HEK293 (cell line): ENCODE data around the gene PAX9.

ENCODE experiments used
- CTCF ChIA-PET: fragments of 350-600 bp; formaldehyde crosslinking; extraction: SDS; loops from one replicate; lab custom pipeline; 2021; ENCODE audit warnings: antibody characterized with exemption; lab: Yijun Ruan, JAX
- POLR2A ChIA-PET: fragments of 300-600 bp; formaldehyde crosslinking; extraction: SDS; loops from one replicate; lab custom pipeline; 2020; ENCODE audit warnings: antibody characterized with exemption, inconsistent platforms; lab: Yijun Ruan, JAX
- H3K27ac ChIP-seq: fragments of 200-500 bp; sonication (Bioruptor generic); 2 replicates; pipeline ENCODE4 v1.5.1; 2014; ENCODE audit warnings: low read depth, low read length, control low read depth, inconsistent platforms; ENCODE audit errors: extremely low read depth
- H3K36me3 ChIP-seq, 2 experiments: fragments of 200-500 bp in 1 of 2; sonication (Bioruptor generic) in 1 of 2; 1 replicate in 1 of 2; 2 replicates in 1 of 2; pipeline ENCODE4 v1.5.1; 2014 to 2017; ENCODE audit warnings: inconsistent platforms in 2 of 2, low read length in 2 of 2; ENCODE audit not compliant: control insufficient read depth in 2 of 2, insufficient read depth in 1 of 2
- H3K4me1 ChIP-seq: fragments of 200-500 bp; sonication (Bioruptor generic); 2 replicates; pipeline ENCODE4 v1.5.1; 2014; ENCODE audit warnings: mild to moderate bottlenecking, low read length, inconsistent platforms; ENCODE audit not compliant: control insufficient read depth, insufficient read depth
- H3K4me3 ChIP-seq: 2 replicates; pipeline ENCODE4 v1.5.1; 2011; ENCODE audit warnings: low read depth, mild to moderate bottlenecking, control low read depth, low read length, moderate library complexity
- H3K9me3 ChIP-seq: fragments of 200-500 bp; sonication (Bioruptor generic); 2 replicates; pipeline ENCODE4 v1.5.1; 2014; ENCODE audit warnings: low read depth, low read length, inconsistent platforms; ENCODE audit not compliant: control insufficient read depth, insufficient read depth
- BCL11B ChIP-seq: fragments of 450-650 bp; formaldehyde crosslinking; IDR thresholded peaks from 2 replicates; pipeline ENCODE4 v1.5.1; 2016; ENCODE audit warnings: low read depth, missing biosample characterization, missing genetic modification characterization
- KLF9 ChIP-seq: fragments of 450-650 bp; formaldehyde crosslinking; IDR thresholded peaks from 2 replicates; pipeline ENCODE4 v1.5.1; 2016; ENCODE audit warnings: missing biosample characterization, missing genetic modification characterization, low read depth
- SETDB1 ChIP-seq: IDR thresholded peaks from one replicate; pipeline ENCODE4 v1.6.1; 2017; ENCODE audit warnings: mild to moderate bottlenecking, low read length, moderate library complexity, mixed read lengths; ENCODE audit not compliant: insufficient read length
- TCF7L2 ChIP-seq: IDR thresholded peaks from 2 replicates; pipeline ENCODE4 v1.6.1; 2011; ENCODE audit warnings: low read depth, mild to moderate bottlenecking, inconsistent platforms, low read length, moderate library complexity, borderline replicate concordance
- TRIM28 ChIP-seq: IDR thresholded peaks from 2 replicates; pipeline ENCODE4 v1.6.1; 2011; ENCODE audit warnings: low read length, control low read depth, borderline replicate concordance
- ZBTB11 ChIP-seq: fragments of 450-650 bp; formaldehyde crosslinking; conservative IDR thresholded peaks from 2 replicates; pipeline ENCODE4 v1.5.1; 2016; ENCODE audit warnings: low read depth, missing biosample characterization, missing genetic modification characterization
- ZNF112 ChIP-seq: fragments of 450-650 bp; formaldehyde crosslinking; IDR thresholded peaks from 2 replicates; pipeline ENCODE4 v1.5.0; 2017; ENCODE audit warnings: missing biosample characterization, missing genetic modification characterization
- ZNF140 ChIP-seq: fragments of 450-650 bp; formaldehyde crosslinking; IDR thresholded peaks from 2 replicates; pipeline ENCODE4 v1.5.1; 2016; ENCODE audit warnings: missing biosample characterization, missing genetic modification characterization
- ZNF274 ChIP-seq, 2 experiments: fragments of 200-500 bp in 1 of 2; fragments of 450-650 bp in 1 of 2; sonication (Bioruptor generic) in 1 of 2; formaldehyde crosslinking in 1 of 2; IDR thresholded peaks; 2 replicates each; pipeline versions ENCODE4 v1.5.1 to v1.6.1; 2014 to 2016; ENCODE audit warnings: borderline replicate concordance in 1 of 2, inconsistent platforms in 1 of 2, low read length in 1 of 2, missing biosample characterization in 1 of 2, missing genetic modification characterization in 1 of 2
- ZNF324 ChIP-seq: fragments of 450-650 bp; formaldehyde crosslinking; IDR thresholded peaks from 2 replicates; pipeline ENCODE4 v1.5.1; 2016; ENCODE audit warnings: missing biosample characterization, missing genetic modification characterization
- ZNF366 ChIP-seq: fragments of 450-650 bp; formaldehyde crosslinking; conservative IDR thresholded peaks from 2 replicates; pipeline ENCODE4 v1.5.1; 2016; ENCODE audit warnings: missing biosample characterization, missing genetic modification characterization
- ZNF510 ChIP-seq: fragments of 450-650 bp; formaldehyde crosslinking; IDR thresholded peaks from 2 replicates; pipeline ENCODE4 v1.5.1; 2018; ENCODE audit warnings: mild to moderate bottlenecking, missing genetic modification characterization, missing biosample characterization; ENCODE audit not compliant: insufficient replicate concordance
- ZNF521 ChIP-seq: fragments of 450-650 bp; formaldehyde crosslinking; IDR thresholded peaks from 2 replicates; pipeline ENCODE4 v1.5.1; 2017; ENCODE audit warnings: missing biosample characterization, mild to moderate bottlenecking, missing genetic modification characterization
- ZNF571 ChIP-seq: fragments of 450-650 bp; formaldehyde crosslinking; IDR thresholded peaks from 2 replicates; pipeline ENCODE4 v1.5.0; 2017; ENCODE audit warnings: missing biosample characterization, missing genetic modification characterization
- ZNF654 ChIP-seq: fragments of 450-650 bp; formaldehyde crosslinking; IDR thresholded peaks from 2 replicates; pipeline ENCODE4 v1.5.1; 2016; ENCODE audit warnings: low read depth, missing biosample characterization, missing genetic modification characterization
- ZNF843 ChIP-seq: fragments of 450-650 bp; formaldehyde crosslinking; IDR thresholded peaks from 2 replicates; pipeline ENCODE4 v1.5.1; 2016; ENCODE audit warnings: missing biosample characterization, missing genetic modification characterization
- TF ChIP-seq, protein P1 (sequence below): fragments of 450-650 bp; formaldehyde crosslinking; optimal IDR thresholded peaks from 2 replicates; pipeline ENCODE3; 2016; ENCODE audit warnings: missing biosample characterization, mild to moderate bottlenecking, missing genetic modification characterization
- TF ChIP-seq, protein P2 (sequence below): fragments of 450-650 bp; formaldehyde crosslinking; IDR thresholded peaks from 2 replicates; pipeline ENCODE4 v1.5.1; 2016; ENCODE audit warnings: missing biosample characterization, missing genetic modification characterization
- TF ChIP-seq, protein P3 (sequence below): fragments of 450-650 bp; formaldehyde crosslinking; IDR thresholded peaks from 2 replicates; pipeline ENCODE4 v1.5.1; 2017; ENCODE audit warnings: missing biosample characterization, missing genetic modification characterization
- TF ChIP-seq, protein P4 (sequence below): fragments of 450-650 bp; formaldehyde crosslinking; IDR thresholded peaks from 2 replicates; pipeline ENCODE4 v1.5.1; 2017; ENCODE audit warnings: missing biosample characterization, missing genetic modification characterization

Gene PAX9

DNA sequence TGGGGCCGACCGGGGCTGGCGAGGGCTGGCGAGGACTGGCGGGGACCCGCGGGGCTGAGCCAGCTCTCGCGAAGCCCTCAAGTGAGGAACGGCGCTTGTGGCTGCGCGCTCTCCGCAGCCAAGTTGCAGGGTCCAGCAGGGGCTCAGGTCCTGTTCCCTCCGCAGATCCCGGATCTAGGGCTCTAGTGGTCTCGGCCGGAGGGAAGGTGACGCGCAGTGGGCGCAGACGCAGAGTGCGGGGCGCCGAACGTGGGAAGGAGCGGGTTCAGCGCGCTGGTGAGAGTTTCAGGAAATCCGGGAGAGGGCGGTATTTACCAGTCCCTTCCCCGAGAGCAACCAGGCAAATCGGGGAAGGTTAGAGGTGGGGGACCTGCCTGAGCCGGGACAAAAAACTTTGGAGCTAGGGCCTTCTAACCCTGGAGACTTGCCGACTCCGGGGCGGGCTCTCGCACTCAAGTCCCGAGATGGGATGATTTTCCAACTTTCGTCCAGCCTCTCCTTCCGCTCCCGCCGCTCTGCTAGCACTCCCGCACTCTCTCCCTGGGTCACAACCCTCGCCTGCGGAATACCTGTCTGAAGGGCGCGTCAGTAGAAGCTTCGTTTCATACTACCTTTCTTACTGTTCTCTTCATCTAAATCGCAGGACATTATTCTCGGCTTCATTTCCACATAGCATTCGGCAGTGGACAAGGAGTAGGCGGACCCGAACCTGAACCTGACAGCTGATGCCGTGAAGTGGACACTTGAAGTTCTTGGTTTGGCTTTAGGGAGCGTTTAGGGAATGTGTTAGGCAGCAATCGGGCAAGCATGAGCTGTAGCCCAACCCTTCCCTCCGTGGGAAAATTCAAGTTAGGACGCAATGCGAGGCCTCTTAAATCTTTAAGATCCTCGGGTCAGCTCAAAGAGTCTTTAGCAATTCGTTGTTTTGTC lies 13.6 kb upstream of the PAX9 start:
- H3K9me3 ChIP-seq, result no peaks in the 10 kb centered on the region
- ChIA-PET CTCF (interaction anchor here (0.6 to 3.6 kb wide), 33 partner anchors 8 to 502 kb away, joined by 3 to 55 read pairs (median 4); no protein-coding TSS in a partner anchor), POLR2A (interaction anchor here (1.3 kb wide), 1 partner anchor 469 kb away, joined by 3 read pairs; no protein-coding TSS in a partner anchor)
- peak; percentile 57 for TF ChIP-seq ZNF654 (tag by site-specific recombination)
- no peak for TF ChIP-seq ZNF571
- TF ChIP-seq ZNF112 (tag by site-specific recombination), result no peak
- TF ChIP-seq BCL11B (tag by site-specific recombination), result no peak
- TF ChIP-seq ZNF140 (tag by site-specific recombination), result no peak
- TF ChIP-seq ZNF274 (IDR thresholded peaks at IDR 0.05; ENCODE audit: low read length), result no peak
- no peak for TF ChIP-seq ZNF274 (tag by site-specific recombination; IDR thresholded peaks at IDR 0.05; ENCODE audit: borderline replicate concordance)
- no peak for TF ChIP-seq SETDB1
- TF ChIP-seq, protein P1, sequence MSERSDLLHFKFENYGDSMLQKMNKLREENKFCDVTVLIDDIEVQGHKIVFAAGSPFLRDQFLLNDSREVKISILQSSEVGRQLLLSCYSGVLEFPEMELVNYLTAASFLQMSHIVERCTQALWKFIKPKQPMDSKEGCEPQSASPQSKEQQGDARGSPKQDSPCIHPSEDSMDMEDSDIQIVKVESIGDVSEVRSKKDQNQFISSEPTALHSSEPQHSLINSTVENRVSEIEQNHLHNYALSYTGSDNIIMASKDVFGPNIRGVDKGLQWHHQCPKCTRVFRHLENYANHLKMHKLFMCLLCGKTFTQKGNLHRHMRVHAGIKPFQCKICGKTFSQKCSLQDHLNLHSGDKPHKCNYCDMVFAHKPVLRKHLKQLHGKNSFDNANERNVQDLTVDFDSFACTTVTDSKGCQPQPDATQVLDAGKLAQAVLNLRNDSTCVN (tag by site-specific recombination), result peak; percentile 47
- TF ChIP-seq ZNF843 (tag by site-specific recombination), result no peak
- TF ChIP-seq TRIM28, result no peak
- TF ChIP-seq, protein P2, sequence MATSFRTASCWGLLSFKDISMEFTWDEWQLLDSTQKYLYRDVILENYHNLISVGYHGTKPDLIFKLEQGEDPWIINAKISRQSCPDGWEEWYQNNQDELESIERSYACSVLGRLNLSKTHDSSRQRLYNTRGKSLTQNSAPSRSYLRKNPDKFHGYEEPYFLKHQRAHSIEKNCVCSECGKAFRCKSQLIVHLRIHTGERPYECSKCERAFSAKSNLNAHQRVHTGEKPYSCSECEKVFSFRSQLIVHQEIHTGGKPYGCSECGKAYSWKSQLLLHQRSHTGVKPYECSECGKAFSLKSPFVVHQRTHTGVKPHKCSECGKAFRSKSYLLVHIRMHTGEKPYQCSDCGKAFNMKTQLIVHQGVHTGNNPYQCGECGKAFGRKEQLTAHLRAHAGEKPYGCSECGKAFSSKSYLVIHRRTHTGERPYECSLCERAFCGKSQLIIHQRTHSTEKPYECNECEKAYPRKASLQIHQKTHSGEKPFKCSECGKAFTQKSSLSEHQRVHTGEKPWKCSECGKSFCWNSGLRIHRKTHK, result no peak
- peaks cover 15% of the 10 kb centered on the region for H3K4me1 ChIP-seq
- H3K27ac ChIP-seq, result peak overlapping the region; percentile 70; the same call in 1 of the 2 replicates
- H3K36me3 ChIP-seq, result no peaks in the 10 kb centered on the region
- peak overlapping the region; percentile 47 for H3K4me3 ChIP-seq

DNA sequence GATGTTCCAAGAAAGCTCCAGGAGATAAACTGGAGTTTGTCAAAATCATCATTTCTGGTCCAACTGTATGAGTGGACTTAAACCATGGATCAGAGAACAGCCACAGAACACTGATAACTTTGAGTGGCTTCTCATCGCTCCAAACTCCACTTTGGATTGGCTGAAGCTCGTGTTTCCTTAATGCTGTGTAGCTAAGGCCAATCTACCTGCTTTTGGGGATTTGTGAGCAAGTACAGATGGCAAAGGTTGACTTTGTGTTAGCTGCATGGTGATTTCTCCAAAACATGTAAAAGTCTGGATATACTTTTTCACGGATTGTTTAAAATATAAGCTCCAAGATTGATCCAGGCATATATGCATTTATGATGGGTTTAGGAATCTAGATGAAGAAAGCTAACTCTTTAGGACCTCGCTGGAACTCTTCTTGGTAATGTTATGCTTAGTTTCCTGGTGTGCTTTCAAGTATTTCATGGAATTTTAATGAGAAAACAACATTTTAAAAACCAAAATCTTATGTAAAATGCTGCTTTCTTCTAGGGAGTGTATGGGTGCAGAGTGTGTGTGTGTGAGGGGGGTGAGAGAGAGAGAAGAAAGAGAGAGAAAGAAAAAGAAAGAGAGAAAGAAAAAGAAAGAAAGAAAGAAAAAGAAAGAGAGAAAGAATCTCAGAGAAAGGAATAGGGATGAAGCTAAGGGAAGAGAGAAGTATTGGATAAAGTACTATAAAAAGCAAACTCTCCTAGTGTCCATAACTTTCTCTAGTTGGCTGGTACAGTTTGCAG lies 11.6 kb upstream of the PAX9 start:
- peaks cover 12% of the 10 kb centered on the region for H3K4me1 ChIP-seq
- H3K36me3 ChIP-seq, result no peaks in the 10 kb centered on the region
- CTCF ChIA-PET, result interaction anchor here (0.5 to 3.6 kb wide), 11 partner anchors 12 to 773 kb away, joined by 3 to 55 read pairs (median 4); partner anchors contain the start of gene PAX9
- POLR2A ChIA-PET, result interaction anchor here (1.6 kb wide), 1 partner anchor 12 kb away, joined by 3 read pairs; the partner anchor contains the start of gene PAX9
- H3K9me3 ChIP-seq, result no peaks in the 10 kb centered on the region
- no peak overlapping the region for H3K27ac ChIP-seq
- H3K4me3 ChIP-seq, result no peak overlapping the region
- TF ChIP-seq, protein P3, sequence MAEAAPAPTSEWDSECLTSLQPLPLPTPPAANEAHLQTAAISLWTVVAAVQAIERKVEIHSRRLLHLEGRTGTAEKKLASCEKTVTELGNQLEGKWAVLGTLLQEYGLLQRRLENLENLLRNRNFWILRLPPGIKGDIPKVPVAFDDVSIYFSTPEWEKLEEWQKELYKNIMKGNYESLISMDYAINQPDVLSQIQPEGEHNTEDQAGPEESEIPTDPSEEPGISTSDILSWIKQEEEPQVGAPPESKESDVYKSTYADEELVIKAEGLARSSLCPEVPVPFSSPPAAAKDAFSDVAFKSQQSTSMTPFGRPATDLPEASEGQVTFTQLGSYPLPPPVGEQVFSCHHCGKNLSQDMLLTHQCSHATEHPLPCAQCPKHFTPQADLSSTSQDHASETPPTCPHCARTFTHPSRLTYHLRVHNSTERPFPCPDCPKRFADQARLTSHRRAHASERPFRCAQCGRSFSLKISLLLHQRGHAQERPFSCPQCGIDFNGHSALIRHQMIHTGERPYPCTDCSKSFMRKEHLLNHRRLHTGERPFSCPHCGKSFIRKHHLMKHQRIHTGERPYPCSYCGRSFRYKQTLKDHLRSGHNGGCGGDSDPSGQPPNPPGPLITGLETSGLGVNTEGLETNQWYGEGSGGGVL (tag by site-specific recombination), result no peak
- no peak for TF ChIP-seq ZNF521
- TF ChIP-seq ZNF324 (tag by site-specific recombination), result no peak
- TF ChIP-seq ZBTB11 (tag by site-specific recombination), result no peak
- no peak for TF ChIP-seq ZNF510 (tag by site-specific recombination)
- TF ChIP-seq, protein P4, sequence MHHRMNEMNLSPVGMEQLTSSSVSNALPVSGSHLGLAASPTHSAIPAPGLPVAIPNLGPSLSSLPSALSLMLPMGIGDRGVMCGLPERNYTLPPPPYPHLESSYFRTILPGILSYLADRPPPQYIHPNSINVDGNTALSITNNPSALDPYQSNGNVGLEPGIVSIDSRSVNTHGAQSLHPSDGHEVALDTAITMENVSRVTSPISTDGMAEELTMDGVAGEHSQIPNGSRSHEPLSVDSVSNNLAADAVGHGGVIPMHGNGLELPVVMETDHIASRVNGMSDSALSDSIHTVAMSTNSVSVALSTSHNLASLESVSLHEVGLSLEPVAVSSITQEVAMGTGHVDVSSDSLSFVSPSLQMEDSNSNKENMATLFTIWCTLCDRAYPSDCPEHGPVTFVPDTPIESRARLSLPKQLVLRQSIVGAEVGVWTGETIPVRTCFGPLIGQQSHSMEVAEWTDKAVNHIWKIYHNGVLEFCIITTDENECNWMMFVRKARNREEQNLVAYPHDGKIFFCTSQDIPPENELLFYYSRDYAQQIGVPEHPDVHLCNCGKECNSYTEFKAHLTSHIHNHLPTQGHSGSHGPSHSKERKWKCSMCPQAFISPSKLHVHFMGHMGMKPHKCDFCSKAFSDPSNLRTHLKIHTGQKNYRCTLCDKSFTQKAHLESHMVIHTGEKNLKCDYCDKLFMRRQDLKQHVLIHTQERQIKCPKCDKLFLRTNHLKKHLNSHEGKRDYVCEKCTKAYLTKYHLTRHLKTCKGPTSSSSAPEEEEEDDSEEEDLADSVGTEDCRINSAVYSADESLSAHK (tag by site-specific recombination), result no peak
- no peak for TF ChIP-seq TCF7L2
- no peak for TF ChIP-seq KLF9 (tag by site-specific recombination)
- no peak for TF ChIP-seq ZNF366 (tag by site-specific recombination)
- no peak for TF ChIP-seq ZNF571
- TF ChIP-seq ZNF140 (tag by site-specific recombination), result no peak
